ENCODE data around the gene UBE2Z. TPM values are rescaled to one million over a fixed set of nuclear protein-coding genes. Genes with fewer than 3 reads are reported as not detected.

Gene UBE2Z
- total RNA-seq, 2 experiments from 2014 or later: 52.3 to 81.1 TPM

DNA sequence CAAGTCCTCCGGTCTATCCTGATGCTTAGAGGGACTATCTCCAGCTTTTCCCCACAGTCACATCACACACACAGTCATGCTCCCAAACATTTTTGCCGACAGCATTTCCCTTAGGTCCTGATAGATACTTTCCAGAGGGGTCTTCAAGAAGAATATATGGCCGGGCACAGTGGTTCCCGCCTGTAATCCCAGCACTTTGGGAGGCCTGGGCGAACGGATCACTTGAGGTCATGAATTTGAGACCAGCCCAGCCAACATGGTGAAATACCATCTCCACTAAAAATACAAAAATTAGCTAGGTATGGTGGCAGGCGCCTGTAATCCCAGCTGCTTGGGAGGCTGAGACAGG, 64.5 kb downstream of the UBE2Z start:
- H3K27ac ChIP-seq (ENCODE audit: low read depth, low read length, poor library complexity, severe bottlenecking): no peak overlapping the region
- H3K36me3 ChIP-seq (ENCODE audit: insufficient read depth, low read length): no peaks in the 10 kb centered on the region
- BruUV-seq (replicated peaks): no TSS peak
- no peak for DNase-seq (ENCODE audit: low spot score)
- H3K9me2 ChIP-seq (ENCODE audit: insufficient read depth, low read length): no peaks in the 10 kb centered on the region
- ChIA-PET POLR2A (no interaction called here), CTCF (ENCODE audit: unreplicated experiment) (no interaction called here)
- H4K20me1 ChIP-seq (ENCODE audit: insufficient read depth, low read length): no peaks in the 10 kb centered on the region
- no peaks in the 10 kb centered on the region for H3K9me3 ChIP-seq (ENCODE audit: low read length)
- H3K4me1 ChIP-seq (ENCODE audit: insufficient read depth, low read length, poor library complexity, severe bottlenecking): no peaks in the 10 kb centered on the region
- H3K4me3 ChIP-seq (ENCODE audit: low read depth, low read length, poor library complexity, severe bottlenecking): no peak overlapping the region
- TF ChIP-seq EZH2phosphoT487 (IDR thresholded peaks at IDR 0.05; ENCODE audit: borderline replicate concordance, low read depth, low read length): no peak
- TF ChIP-seq, protein P1, sequence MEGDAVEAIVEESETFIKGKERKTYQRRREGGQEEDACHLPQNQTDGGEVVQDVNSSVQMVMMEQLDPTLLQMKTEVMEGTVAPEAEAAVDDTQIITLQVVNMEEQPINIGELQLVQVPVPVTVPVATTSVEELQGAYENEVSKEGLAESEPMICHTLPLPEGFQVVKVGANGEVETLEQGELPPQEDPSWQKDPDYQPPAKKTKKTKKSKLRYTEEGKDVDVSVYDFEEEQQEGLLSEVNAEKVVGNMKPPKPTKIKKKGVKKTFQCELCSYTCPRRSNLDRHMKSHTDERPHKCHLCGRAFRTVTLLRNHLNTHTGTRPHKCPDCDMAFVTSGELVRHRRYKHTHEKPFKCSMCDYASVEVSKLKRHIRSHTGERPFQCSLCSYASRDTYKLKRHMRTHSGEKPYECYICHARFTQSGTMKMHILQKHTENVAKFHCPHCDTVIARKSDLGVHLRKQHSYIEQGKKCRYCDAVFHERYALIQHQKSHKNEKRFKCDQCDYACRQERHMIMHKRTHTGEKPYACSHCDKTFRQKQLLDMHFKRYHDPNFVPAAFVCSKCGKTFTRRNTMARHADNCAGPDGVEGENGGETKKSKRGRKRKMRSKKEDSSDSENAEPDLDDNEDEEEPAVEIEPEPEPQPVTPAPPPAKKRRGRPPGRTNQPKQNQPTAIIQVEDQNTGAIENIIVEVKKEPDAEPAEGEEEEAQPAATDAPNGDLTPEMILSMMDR (conservative IDR thresholded peaks at IDR 0.05; ENCODE audit: low read length): no peak
- no peaks in the 10 kb centered on the region for H3K79me2 ChIP-seq (ENCODE audit: insufficient read depth, low read depth, low read length)
- intact Hi-C loops (cut with micrococcal nuclease; ENCODE audit: unreplicated experiment): no loop called here
- H2AFZ ChIP-seq (ENCODE audit: low read length): no peak overlapping the region
- H3K4me2 ChIP-seq (ENCODE audit: low read length): no peak overlapping the region

DNA sequence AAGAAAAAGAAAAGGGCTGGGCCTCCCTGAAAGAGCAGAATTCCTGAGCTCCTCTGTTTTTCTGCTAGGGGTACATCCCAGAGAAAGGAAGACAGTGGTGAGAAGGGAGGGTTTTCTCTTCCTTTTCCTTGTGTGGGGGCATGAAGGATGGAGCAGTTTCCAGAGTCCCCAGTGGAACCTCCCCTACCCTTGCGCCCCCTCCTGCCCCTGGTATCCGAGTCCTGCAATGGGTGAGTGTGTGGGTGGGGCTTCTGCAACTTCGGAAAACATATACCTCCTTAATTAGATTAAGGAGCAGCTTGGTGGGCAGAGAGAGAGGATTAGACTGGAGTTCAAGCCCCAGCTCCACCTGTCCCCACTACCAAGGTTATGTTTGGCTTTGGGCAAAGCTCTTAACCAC, 65.6 kb downstream of the UBE2Z start:
- H4K20me1 ChIP-seq (ENCODE audit: insufficient read depth, low read length): no peaks in the 10 kb centered on the region
- H3K9me2 ChIP-seq (ENCODE audit: insufficient read depth, low read length): no peaks in the 10 kb centered on the region
- no peak overlapping the region for H3K4me3 ChIP-seq (ENCODE audit: low read depth, low read length, poor library complexity, severe bottlenecking)
- no TSS peak for BruUV-seq (replicated peaks)
- ChIA-PET CTCF (ENCODE audit: unreplicated experiment) (no interaction called here), POLR2A (interaction anchor here (0.6 kb wide), 1 partner anchor 19 kb away, joined by 3 read pairs; no protein-coding TSS in a partner anchor)
- H2AFZ ChIP-seq (ENCODE audit: low read length): no peak overlapping the region
- no peaks in the 10 kb centered on the region for H3K9me3 ChIP-seq (ENCODE audit: low read length)
- H3K27ac ChIP-seq (ENCODE audit: low read depth, low read length, poor library complexity, severe bottlenecking): no peak overlapping the region
- H3K36me3 ChIP-seq (ENCODE audit: insufficient read depth, low read length): no peaks in the 10 kb centered on the region
- H3K79me2 ChIP-seq (ENCODE audit: insufficient read depth, low read depth, low read length): no peaks in the 10 kb centered on the region
- no peak overlapping the region for H3K4me2 ChIP-seq (ENCODE audit: low read length)
- intact Hi-C loops (cut with micrococcal nuclease; ENCODE audit: unreplicated experiment): no loop called here
- no peak for DNase-seq (ENCODE audit: low spot score)
- TF ChIP-seq, protein P1 (conservative IDR thresholded peaks at IDR 0.05; ENCODE audit: low read length): no peak
- no peak for TF ChIP-seq EZH2phosphoT487 (IDR thresholded peaks at IDR 0.05; ENCODE audit: borderline replicate concordance, low read depth, low read length)
- no peaks in the 10 kb centered on the region for H3K4me1 ChIP-seq (ENCODE audit: insufficient read depth, low read length, poor library complexity, severe bottlenecking)

Small RNAs within 50 kb of the gene (small RNA-seq; reads per million reads assigned to genes)
- not detected for gene AC068531.1
- not detected for gene RF00263
- not detected for gene RF01210
- not detected for gene RNU1-42P

Other genes starting within 250 kb of the UBE2Z start
- not detected in 2 replicates for gene PRAC1, start 185.9 kb upstream of the UBE2Z start, total RNA-seq (2014; rRNA removed; shearing (Covaris generic))
- gene PRAC1, start 185.9 kb upstream of the UBE2Z start, total RNA-seq (2022): not detected in 2 replicates
- not detected in 2 replicates for gene PRAC2, start 185.2 kb upstream of the UBE2Z start, total RNA-seq (2014; rRNA removed; shearing (Covaris generic))
- not detected in 2 replicates for gene PRAC2, start 185.2 kb upstream of the UBE2Z start, total RNA-seq (2022)
- not detected in 2 replicates for gene HOXB13, start 179.7 kb upstream of the UBE2Z start, total RNA-seq (2014; rRNA removed; shearing (Covaris generic))
- gene HOXB13, start 179.7 kb upstream of the UBE2Z start, total RNA-seq (2022): not detected in 2 replicates
- gene TTLL6, start 91.2 kb upstream of the UBE2Z start, total RNA-seq (2014; rRNA removed; shearing (Covaris generic)): not detected in 2 replicates
- gene TTLL6, start 91.2 kb upstream of the UBE2Z start, total RNA-seq (2022): not detected in 2 replicates
- gene CALCOCO2, start 77.4 kb upstream of the UBE2Z start, total RNA-seq (2014; rRNA removed; shearing (Covaris generic)): 15.3 and 22.7 TPM in 2 replicates
- gene CALCOCO2, start 77.4 kb upstream of the UBE2Z start, total RNA-seq (2022): 64.5 and 77.9 TPM in 2 replicates
- gene ATP5MC1, start 15.6 kb upstream of the UBE2Z start, total RNA-seq (2014; rRNA removed; shearing (Covaris generic)): 97.4 and 120 TPM in 2 replicates
- 96.4 and 135 TPM in 2 replicates for gene ATP5MC1, start 15.6 kb upstream of the UBE2Z start, total RNA-seq (2022)
- gene SNF8, start 36.4 kb downstream of the UBE2Z start, total RNA-seq (2014; rRNA removed; shearing (Covaris generic)): 45.8 and 57.2 TPM in 2 replicates
- 73.3 and 92.2 TPM in 2 replicates for gene SNF8, start 36.4 kb downstream of the UBE2Z start, total RNA-seq (2022)
- gene GIP, start 60.2 kb downstream of the UBE2Z start, total RNA-seq (2014; rRNA removed; shearing (Covaris generic)): not detected in 2 replicates
- not detected in 2 replicates for gene GIP, start 60.2 kb downstream of the UBE2Z start, total RNA-seq (2022)
- gene IGF2BP1, start 89.0 kb downstream of the UBE2Z start, total RNA-seq (2014; rRNA removed; shearing (Covaris generic)): 14.8 and 18.9 TPM in 2 replicates
- 46.4 and 53.8 TPM in 2 replicates for gene IGF2BP1, start 89.0 kb downstream of the UBE2Z start, total RNA-seq (2022)
- gene B4GALNT2, start 224.4 kb downstream of the UBE2Z start, total RNA-seq (2014; rRNA removed; shearing (Covaris generic)): not detected in 2 replicates
- not detected in 2 replicates for gene B4GALNT2, start 224.4 kb downstream of the UBE2Z start, total RNA-seq (2022)